ENCODE measurements around the gene PPP1R26.

Gene PPP1R26

DNA sequence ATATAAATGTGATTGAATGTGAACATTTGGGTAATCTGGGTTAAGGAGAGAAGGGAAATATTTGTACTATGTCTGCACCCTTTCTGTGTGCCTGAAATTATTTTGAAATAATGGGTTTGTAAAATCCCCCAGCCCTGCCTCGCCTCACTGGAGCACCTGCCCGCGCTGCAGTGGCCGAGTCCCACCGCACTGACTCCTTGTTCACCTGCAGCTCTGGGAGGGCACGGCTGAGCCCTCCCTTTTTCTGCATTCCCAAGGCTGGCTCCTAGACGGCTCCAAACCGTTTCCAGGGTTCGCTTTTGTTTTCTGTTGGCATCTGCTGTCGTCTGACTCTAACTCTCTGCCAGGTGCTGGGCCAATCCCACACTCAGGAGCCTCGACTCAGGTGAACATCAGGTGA, 17.6 kb upstream of the PPP1R26 start:
- no peak for DNase-seq (ENCODE audit: low spot score)

GRCh38 chr9:135463140-135463539, 16.4 kb upstream of the PPP1R26 start:
- DNase-seq (ENCODE audit: low spot score): no peak

- DNase-seq (ENCODE audit: low spot score): no peak
These were observed 15.4 kb upstream of the PPP1R26 start for GRCh38 chr9:135464181-135464580.

DNA sequence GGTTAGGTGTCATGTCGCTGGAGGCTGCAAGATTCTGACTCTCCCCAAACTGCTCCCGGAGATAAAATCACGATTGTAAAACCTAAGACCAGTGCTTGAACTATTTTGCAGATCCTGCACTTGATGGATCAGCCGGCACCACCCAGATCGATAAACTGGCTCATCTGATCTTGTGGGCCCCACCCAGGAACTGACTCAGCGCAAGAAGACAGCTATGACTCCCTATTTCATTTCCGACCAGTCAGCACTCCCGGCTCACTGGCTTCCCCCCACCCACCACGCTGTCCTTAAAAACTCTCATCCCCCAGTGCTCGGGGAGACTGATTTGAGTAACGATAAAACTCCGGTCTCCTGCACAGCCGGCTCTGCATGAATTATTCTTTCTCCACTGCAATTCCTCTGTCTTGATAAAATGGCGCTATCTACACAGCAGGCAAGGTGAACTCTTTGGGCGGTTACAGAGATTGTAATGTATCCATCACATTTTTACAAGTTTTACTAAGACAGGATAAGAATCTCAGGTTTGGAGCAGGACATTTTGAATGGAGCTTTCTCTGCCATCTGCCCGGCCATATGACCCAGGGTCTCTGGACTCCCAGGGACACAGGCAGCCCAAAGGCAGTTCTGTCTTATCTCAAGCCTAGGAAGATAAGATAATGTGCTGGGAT, 10.6 kb upstream of the PPP1R26 start:
- DNase-seq (ENCODE audit: low spot score): no peak

DNA sequence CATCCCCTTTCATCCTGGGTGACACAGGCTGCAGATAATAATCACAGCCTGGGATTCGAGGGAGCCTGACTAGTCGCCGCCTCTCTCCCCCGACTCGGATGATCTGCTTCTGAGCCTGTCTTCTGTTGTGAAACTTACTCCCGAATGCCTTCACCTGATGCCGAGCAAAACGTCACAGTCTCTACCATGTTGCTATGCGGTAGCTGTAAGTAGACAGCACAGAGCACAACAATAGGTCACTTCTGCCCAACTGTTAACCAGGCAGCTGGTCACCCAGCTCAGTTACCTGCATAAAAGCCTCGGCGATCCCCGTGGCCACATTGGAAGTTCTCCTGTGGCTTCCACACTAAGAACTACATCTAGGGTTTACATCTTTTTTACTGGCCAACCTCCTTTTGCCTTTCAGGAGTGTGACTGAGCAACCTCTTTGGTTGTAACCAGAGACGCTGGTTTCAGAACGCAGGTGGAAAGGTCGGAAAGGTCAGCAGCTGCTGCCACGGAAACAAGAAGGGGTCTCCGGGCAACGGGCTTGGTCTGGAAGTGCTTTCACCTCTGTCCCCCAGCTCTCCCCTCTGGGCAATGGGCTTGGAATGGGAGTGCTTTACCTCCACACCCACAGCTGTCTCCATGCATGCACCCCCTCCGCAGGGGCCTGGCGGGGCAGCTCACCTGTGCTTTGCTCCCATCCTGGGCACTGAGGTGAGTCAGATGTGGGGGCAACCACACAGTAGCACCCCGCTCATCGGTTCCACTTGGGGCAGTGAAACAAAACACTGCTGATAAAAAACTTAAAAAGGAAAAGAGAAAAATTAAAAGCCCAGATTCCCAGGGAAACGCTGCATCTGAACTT, 7.6 kb upstream of the PPP1R26 start:
- no peak for DNase-seq (ENCODE audit: low spot score)

GRCh38 chr9:135473972-135474543, 5.5 kb upstream of the PPP1R26 start:
- no peak for DNase-seq (ENCODE audit: low spot score)

- peak; percentile 52 for DNase-seq (ENCODE audit: low spot score)
These were observed 4.7 kb upstream of the PPP1R26 start for GRCh38 chr9:135474915-135475314.

DNA sequence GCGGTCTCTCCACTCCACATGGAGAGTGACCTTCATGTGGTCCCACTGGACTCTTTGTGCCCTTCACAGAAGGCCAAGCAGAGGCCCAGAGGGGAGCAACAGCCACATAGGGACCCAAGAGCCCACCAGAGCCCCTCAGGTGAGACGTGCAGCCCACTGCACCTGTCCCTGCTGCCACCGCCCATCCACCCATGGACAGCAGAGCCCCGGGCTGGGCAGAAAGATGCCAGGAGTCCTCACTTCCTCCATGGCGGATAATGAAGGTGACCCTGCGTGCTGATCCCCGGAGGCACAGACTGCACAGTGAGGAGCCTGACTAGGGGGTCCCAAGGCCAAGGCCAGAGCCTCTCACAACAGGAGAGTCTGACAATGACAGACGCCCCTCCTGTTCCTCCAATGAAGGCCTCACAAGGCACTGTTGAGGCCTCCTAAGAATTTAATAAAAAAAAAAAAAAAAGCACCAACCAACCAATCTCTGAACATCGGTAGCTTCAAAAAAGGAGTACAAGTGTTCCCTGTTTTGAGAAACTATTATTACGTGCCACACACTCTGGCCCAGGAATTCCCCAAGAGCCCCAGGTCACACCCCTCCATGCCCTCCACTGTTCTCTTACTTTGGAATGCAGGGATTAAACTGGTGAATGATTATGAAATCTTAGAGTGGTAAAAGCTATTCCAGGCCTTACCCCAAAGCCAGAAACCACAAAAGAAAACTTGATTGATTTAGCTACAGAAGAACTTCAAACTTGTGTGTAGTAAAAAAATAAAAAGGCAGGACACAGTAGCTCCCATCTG, 2.8 kb upstream of the PPP1R26 start:
- no peak for DNase-seq (ENCODE audit: low spot score)

DNA sequence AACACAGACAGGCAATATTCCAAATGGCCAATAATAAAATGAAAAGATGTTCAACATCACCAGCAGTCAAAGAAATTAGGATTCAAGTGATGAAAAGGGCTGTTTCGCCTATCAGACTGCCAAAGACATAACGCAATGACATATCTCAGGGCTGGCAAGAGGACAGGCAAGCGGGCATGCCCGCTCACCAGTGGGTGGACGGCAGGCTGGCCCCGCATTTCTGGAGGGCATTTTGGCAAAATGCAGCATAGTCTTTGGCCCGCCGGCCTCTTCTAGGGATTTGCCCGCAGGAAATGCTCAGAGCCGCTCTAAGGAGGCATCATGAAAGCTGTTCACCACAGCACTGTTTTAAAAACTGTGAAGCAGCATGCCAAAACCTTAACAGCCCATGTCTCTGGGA, 1.4 kb upstream of the PPP1R26 start:
- peak; percentile 13 for DNase-seq (ENCODE audit: low spot score)

DNA sequence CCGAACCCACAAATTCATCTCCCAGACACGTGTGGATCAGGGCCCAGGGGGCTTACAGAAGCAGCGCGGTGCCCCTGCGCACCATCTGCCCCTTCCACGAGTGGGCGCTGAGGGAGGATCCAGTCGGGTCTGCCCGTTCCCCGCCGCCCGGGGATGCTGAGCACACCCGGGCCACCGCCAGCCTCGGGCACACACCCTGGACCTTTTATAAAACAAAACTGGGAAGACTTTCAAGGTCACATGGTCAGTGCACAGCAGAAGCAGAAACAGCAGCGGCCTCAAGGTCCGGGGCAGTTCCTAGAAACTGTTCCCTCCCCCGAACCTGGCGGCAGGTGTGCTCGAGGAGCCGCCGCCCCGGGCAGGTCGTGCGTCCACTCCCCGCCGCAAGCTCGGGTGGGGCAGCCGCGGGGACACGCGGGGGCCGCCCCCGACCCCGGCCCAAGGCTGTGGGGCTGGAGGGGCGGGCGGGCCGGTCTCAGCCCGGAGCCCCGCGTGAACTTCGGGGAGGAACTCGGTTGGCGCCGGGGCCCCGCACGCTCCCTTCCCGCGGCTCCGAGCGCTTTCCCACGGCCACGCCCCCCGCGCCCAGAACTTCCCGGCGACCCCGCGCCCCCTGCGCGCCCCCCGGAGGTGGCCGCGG, 633 bp upstream of the PPP1R26 start:
- peak; percentile 38 for DNase-seq (ENCODE audit: low spot score)

GRCh38 chr9:135480071-135480939, 723 bp downstream of the PPP1R26 start:
- DNase-seq (ENCODE audit: low spot score): peak; percentile 19

DNA sequence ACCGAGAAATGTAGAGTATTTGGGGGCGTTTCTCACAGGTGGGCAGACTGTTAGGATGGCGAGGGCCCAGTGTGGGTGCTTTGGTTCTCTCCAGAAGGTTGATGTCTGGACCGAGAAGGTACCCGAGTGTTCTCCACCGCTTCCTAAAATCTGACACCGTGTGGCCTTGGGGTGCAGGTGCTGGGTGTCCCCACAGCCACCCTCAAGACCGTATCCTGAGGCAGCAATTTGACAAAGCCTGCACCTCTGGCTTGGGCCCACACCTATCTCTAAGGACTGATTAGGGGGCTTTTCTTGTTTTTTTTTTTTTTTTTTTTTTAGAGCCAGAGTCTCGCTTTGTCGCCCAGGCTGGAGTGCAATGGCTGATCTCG, 1.3 kb downstream of the PPP1R26 start:
- DNase-seq (ENCODE audit: low spot score): no peak

- DNase-seq (ENCODE audit: low spot score): no peak
These were observed 2.6 kb downstream of the PPP1R26 start for GRCh38 chr9:135482015-135482754.

DNA sequence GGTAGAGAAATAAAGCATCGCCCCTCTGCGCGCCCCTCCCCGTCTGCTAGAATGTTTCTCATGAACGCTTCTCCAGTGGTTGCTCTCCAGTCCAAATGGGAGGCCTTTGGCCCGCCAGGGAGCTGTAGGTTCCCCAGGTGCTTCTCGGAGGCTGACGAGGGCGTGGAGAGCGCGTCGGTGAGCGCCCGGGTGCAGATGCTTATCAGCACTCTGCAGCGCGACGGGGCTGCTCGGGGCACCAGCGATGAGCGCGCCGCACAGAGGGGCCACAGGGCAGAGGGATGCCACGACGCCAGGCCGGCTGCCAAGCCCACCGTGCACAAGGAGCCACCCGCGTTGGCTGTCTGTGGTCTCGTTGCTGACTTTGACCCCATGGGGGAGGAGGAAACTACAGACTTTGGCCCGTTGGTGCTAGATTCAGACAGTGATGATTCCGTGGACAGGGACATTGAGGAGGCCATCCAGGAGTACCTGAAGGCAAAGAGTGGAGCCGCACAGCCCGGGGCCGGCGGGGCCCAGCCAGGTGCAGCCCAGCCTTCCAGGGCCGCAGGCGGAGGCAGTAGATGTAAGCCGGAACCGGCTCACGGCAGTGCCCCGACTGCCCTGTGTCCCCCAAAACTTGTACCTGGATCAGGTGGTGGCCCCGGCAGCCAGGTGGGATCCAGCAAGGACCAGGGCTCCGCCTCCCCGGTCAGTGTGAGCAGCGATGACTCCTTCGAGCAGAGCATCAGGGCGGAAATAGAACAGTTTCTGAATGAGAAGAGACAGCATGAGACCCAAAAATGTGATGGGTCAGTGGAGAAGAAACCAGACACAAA, 5.1 kb downstream of the PPP1R26 start:
- no peak for DNase-seq (ENCODE audit: low spot score)

- no peak for DNase-seq (ENCODE audit: low spot score)
These were observed 5.8 kb downstream of the PPP1R26 start for GRCh38 chr9:135485385-135485784.

GRCh38 chr9:135485832-135486231, 6.2 kb downstream of the PPP1R26 start:
- DNase-seq (ENCODE audit: low spot score): no peak

DNA sequence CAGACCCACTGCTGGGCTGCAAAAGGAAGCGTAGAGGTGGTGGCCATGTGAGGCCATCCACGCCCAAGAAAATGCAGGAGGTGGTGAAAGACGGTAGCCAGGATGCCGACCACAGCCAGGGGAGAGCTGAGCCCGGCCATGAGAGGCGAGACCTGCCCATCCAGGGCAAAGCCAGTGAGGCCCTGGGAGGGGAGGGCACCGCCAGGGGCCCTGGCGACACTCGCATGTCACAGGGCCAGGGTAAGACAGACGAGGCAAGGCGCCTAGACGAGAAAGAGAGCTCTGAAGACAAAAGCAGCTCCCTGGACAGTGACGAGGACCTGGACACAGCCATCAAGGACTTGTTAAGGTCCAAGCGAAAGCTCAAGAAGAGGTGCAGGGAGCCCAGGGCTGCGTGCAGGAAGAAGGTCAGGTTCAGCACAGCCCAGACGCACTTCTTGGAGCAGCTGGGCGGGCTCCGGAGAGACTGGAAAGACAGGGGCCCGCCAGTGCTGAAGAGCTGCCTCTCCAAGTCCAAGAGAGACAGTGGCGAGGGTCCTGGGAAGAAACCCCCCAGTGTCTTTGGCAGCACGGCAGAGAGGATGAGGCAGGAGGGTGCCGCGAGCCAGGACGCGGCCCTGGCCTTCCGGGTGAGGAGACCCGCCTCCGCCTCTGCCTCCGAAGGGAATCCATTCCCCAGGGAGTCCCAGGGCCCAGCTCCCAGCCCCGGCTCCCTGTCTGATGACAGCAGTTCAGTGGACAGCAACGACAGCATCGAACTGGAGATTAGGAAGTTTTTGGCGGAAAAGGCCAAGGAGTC, 6.9 kb downstream of the PPP1R26 start:
- DNase-seq (ENCODE audit: low spot score): no peak

GRCh38 chr9:135487281-135488012, 7.9 kb downstream of the PPP1R26 start:
- DNase-seq (ENCODE audit: low spot score): no peak

Measured in cerebellar cortex (tissue), 1 donor.